Neural progenitor cell (in vitro differentiated cells): ENCODE data around the gene RNU1-4. TPM values are rescaled to one million over a fixed set of nuclear protein-coding genes. Genes with fewer than 3 reads are reported as not detected.
"Not testable (repeated sequence)": the region's sequence is repeated elsewhere in the genome, so short reads cannot be mapped to it uniquely, and the experiment has no call there.

Source experiments
- DNase-seq: peaks from one replicate; pipeline ENCODE4 v3.0.0-alpha.2; 2016; ENCODE audit warnings: low spot score
- H2AFZ ChIP-seq: fragments of 200-600 bp; sonication (generic); replicated peaks from 2 replicates; pipeline ENCODE4 v1.6.1; 2016; ENCODE audit warnings: antibody characterized with exemption
- H3F3A ChIP-seq: fragments of 200-600 bp; sonication (generic); 2 replicates; pipeline ENCODE4 v1.6.1; 2016; ENCODE audit warnings: antibody characterized with exemption, low read depth
- H3K27ac ChIP-seq: fragments of 200-600 bp; sonication (generic); 2 replicates; pipeline ENCODE4 v1.5.1; 2016; ENCODE audit warnings: mild to moderate bottlenecking
- H3K27me3 ChIP-seq: fragments of 200-600 bp; sonication (generic); 2 replicates; pipeline ENCODE4 v1.6.1; 2016; ENCODE audit warnings: mild to moderate bottlenecking, moderate library complexity
- H3K36me3 ChIP-seq: fragments of 200-600 bp; sonication (generic); 2 replicates; pipeline ENCODE4 v1.5.1; 2016
- H3K4me1 ChIP-seq: fragments of 200-600 bp; sonication (generic); 2 replicates; pipeline ENCODE4 v1.6.1; 2016; ENCODE audit warnings: mixed run types
- H3K4me2 ChIP-seq: fragments of 200-600 bp; sonication (generic); 2 replicates; pipeline ENCODE4 v1.6.1; 2016
- H3K4me3 ChIP-seq: fragments of 200-600 bp; sonication (generic); 2 replicates; pipeline ENCODE4 v1.5.1; 2016
- H3K79me2 ChIP-seq: fragments of 200-600 bp; sonication (generic); 2 replicates; pipeline ENCODE4 v1.6.1; 2016; ENCODE audit warnings: low read depth
- H3K9ac ChIP-seq: fragments of 200-600 bp; sonication (generic); 2 replicates; pipeline ENCODE4 v1.6.1; 2016
- H3K9me3 ChIP-seq: fragments of 200-600 bp; sonication (generic); 2 replicates; pipeline ENCODE4 v1.5.1; 2016; ENCODE audit warnings: low read depth
- H4K20me1 ChIP-seq: fragments of 200-600 bp; sonication (generic); 2 replicates; pipeline ENCODE4 v1.6.1; 2016; ENCODE audit warnings: low read depth
- H3K27ac Mint-ChIP-seq: 3 replicates; pipeline ENCODE4 v1.8.0; 2021; ENCODE audit warnings: mixed read lengths
- H3K27me3 Mint-ChIP-seq: 2 replicates; pipeline ENCODE4 v1.8.0; 2022; ENCODE audit warnings: low read depth, mild to moderate bottlenecking, inconsistent platforms, moderate library complexity, mixed read lengths; ENCODE audit not compliant: insufficient read depth
- H3K36me3 Mint-ChIP-seq: 3 replicates; pipeline ENCODE4 v1.8.0; 2021; ENCODE audit warnings: mixed read lengths
- H3K4me1 Mint-ChIP-seq: 3 replicates; pipeline ENCODE4 v1.8.0; 2021; ENCODE audit warnings: mixed read lengths
- H3K4me3 Mint-ChIP-seq: 3 replicates; pipeline ENCODE4 v1.8.0; 2021; ENCODE audit warnings: mild to moderate bottlenecking, moderate library complexity, mixed read lengths
- H3K9me3 Mint-ChIP-seq: 3 replicates; pipeline ENCODE4 v1.8.0; 2020; ENCODE audit warnings: mixed read lengths
- EZH2 ChIP-seq: fragments of 200-600 bp; sonication (generic); IDR thresholded peaks from 2 replicates; pipeline ENCODE4 v1.6.1; 2017; ENCODE audit warnings: antibody characterized with exemption, mild to moderate bottlenecking, moderate library complexity
- EZH2phosphoT487 ChIP-seq: fragments of 200-600 bp; sonication (generic); IDR thresholded peaks from 2 replicates; pipeline ENCODE4 v1.6.1; 2017; ENCODE audit warnings: antibody characterized with exemption
- total RNA-seq: library from RNA; depleted of rRNA; stranded (reverse); fragments of >200 nt; gene quantifications from 2 replicates; pipeline ENCODE4 v1.2.3, GENCODE V29; 2015; ENCODE audit warnings: low replicate concordance
- TF ChIP-seq, protein P1 (sequence below): fragments of 200-600 bp; sonication (generic); IDR thresholded peaks from 2 replicates; pipeline ENCODE4 v1.5.1; 2017; ENCODE audit warnings: antibody characterized with exemption, mild to moderate bottlenecking

RNU1-4 gene
- total RNA-seq, 1 donor from 2014 or later, result under 0.01 TPM

GRCh38 chr1:16721871-16722641 is 18.3 kb upstream of the RNU1-4 start:
- no peaks in the 10 kb centered on the region for H3K9me3 Mint-ChIP-seq
- H3K4me3 Mint-ChIP-seq, result no peak overlapping the region
- peak overlapping the region; percentile 9 for H3K27ac Mint-ChIP-seq
- no peak overlapping the region for H2AFZ ChIP-seq
- peak; percentile 1 for DNase-seq
- H3K27me3 Mint-ChIP-seq, result peaks cover 3% of the 10 kb centered on the region
- no peaks in the 10 kb centered on the region for H3K36me3 Mint-ChIP-seq
- H4K20me1 ChIP-seq, result no peaks in the 10 kb centered on the region
- H3K27ac ChIP-seq, result no peak overlapping the region
- no peak overlapping the region for H3K4me3 ChIP-seq
- no peak overlapping the region for H3K9ac ChIP-seq
- no peaks in the 10 kb centered on the region for H3K79me2 ChIP-seq
- H3K36me3 ChIP-seq, result no peaks in the 10 kb centered on the region
- no peaks in the 10 kb centered on the region for H3K4me1 ChIP-seq
- no peaks in the 10 kb centered on the region for H3K9me3 ChIP-seq
- H3K4me1 Mint-ChIP-seq, result peaks cover 28% of the 10 kb centered on the region
- TF ChIP-seq, protein P1, sequence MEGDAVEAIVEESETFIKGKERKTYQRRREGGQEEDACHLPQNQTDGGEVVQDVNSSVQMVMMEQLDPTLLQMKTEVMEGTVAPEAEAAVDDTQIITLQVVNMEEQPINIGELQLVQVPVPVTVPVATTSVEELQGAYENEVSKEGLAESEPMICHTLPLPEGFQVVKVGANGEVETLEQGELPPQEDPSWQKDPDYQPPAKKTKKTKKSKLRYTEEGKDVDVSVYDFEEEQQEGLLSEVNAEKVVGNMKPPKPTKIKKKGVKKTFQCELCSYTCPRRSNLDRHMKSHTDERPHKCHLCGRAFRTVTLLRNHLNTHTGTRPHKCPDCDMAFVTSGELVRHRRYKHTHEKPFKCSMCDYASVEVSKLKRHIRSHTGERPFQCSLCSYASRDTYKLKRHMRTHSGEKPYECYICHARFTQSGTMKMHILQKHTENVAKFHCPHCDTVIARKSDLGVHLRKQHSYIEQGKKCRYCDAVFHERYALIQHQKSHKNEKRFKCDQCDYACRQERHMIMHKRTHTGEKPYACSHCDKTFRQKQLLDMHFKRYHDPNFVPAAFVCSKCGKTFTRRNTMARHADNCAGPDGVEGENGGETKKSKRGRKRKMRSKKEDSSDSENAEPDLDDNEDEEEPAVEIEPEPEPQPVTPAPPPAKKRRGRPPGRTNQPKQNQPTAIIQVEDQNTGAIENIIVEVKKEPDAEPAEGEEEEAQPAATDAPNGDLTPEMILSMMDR, result no peak
- TF ChIP-seq EZH2 (no peak), EZH2phosphoT487 (no peak)
- H3K27me3 ChIP-seq, result peaks cover 6% of the 10 kb centered on the region
- H3K4me2 ChIP-seq, result no peak overlapping the region
- no peaks in the 10 kb centered on the region for H3F3A ChIP-seq

DNA sequence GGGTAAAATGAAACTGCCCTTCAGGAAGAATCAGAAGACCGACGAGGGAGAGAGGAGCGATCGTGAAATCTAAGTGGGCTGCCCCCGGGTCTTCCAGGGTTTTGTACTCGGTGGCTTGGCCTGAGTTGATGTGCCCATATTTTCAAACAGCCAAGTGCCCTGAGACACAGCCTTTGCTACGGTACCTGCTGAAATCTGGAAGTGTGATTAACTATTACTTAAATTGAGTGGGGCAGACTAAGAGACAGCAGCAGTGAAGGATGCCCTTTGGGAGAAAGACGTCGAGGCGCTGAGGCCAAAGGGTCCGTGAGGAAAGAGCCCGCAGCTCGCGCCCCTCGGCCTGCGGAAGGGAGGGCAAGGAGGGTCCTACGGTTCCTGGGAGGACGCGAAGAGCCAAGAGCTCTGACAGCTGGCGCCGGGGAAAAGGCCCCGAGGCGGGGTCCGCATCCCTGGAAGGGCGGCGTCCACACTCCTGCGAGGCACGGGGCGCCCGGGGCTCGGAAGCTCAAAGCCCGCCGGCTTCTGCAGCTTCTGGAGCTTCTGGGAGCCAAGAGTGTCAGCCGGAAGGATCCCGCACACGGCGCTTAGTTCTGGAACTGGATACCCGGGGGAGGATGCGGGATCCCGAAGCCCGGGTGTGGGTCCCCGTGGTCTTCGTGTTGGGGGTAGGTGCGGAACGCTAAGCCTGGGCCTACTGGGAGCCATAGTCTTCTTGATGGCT is 15.4 kb upstream of the RNU1-4 start:
- Mint-ChIP-seq H3K4me1 (peaks cover 19% of the 10 kb centered on the region), H3K27ac (no peak overlapping the region), H3K9me3 (no peaks in the 10 kb centered on the region), H3K36me3 (no peaks in the 10 kb centered on the region), H3K4me3 (no peak overlapping the region), H3K27me3 (no peaks in the 10 kb centered on the region)
- no peak overlapping the region for H3K4me3 ChIP-seq
- H4K20me1 ChIP-seq, result no peaks in the 10 kb centered on the region
- peak; percentile 16 for DNase-seq
- no peak overlapping the region for H2AFZ ChIP-seq
- no peaks in the 10 kb centered on the region for H3K79me2 ChIP-seq
- H3K27me3 ChIP-seq, result peaks cover 9% of the 10 kb centered on the region
- TF ChIP-seq, protein P1, result no peak
- TF ChIP-seq EZH2 (no peak), EZH2phosphoT487 (no peak)
- H3K4me2 ChIP-seq, result no peak overlapping the region
- no peaks in the 10 kb centered on the region for H3K9me3 ChIP-seq
- no peaks in the 10 kb centered on the region for H3K4me1 ChIP-seq
- no peak overlapping the region for H3K9ac ChIP-seq
- H3K36me3 ChIP-seq, result no peaks in the 10 kb centered on the region
- H3F3A ChIP-seq, result peaks cover 7% of the 10 kb centered on the region
- no peak overlapping the region for H3K27ac ChIP-seq

DNA sequence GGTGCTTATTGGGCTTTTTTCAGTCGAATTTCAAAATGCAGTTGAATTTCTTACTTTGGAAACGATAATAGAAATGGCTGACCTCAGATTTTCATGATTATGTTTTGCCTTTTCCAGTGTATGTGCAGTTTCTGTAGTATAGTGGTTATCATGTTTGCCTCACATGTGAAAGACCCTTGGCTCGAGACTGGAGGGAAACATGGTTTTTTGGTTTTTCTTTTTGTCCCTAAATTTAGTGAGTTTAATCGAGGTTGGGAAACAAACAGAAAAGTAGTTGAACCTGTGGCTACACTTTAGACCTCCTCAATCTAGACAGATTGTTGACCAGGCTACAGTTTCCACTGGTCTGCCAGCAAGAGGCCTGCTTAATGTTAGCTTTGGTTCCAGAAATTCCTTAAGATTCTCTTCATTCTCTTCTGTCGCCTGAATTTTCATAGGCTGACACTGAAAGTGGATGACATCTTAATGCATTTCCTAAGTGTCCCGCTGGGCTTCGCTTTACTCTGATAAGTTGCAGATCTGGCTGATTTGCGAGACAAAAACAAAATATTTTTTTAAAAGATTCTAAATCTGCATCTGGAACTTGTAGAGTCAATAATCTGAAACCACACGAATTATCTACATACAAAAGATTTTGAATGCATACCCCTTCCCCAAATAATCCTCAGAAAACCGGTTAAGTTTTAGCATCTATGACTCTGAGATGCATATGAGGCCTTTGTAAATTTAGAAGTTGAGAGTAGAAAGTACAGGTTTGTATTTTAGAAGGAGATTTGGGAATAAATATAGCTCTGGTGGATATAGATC is 14.7 kb upstream of the RNU1-4 start:
- H3K27ac ChIP-seq, H3K4me3 Mint-ChIP-seq, H3K9me3 ChIP-seq, H3K36me3 Mint-ChIP-seq, H3K79me2 ChIP-seq, H3F3A ChIP-seq, H3K36me3 ChIP-seq, H4K20me1 ChIP-seq, H3K4me2 ChIP-seq, H2AFZ ChIP-seq, H3K9me3 Mint-ChIP-seq, H3K27me3 Mint-ChIP-seq, H3K4me1 ChIP-seq, H3K27me3 ChIP-seq, H3K4me3 ChIP-seq, H3K9ac ChIP-seq, H3K27ac Mint-ChIP-seq: not testable (repeated sequence)
- peak; percentile 2 for DNase-seq
- H3K4me1 Mint-ChIP-seq, result peaks cover 15% of the 10 kb centered on the region
